EH (cell line): ENCODE results near the gene SEMA3C.

Experiments used
- DNase-seq: peaks from one replicate; pipeline ENCODE4 v3.0.0-alpha.2; 2015; ENCODE audit warnings: low read depth

The SEMA3C gene

DNA sequence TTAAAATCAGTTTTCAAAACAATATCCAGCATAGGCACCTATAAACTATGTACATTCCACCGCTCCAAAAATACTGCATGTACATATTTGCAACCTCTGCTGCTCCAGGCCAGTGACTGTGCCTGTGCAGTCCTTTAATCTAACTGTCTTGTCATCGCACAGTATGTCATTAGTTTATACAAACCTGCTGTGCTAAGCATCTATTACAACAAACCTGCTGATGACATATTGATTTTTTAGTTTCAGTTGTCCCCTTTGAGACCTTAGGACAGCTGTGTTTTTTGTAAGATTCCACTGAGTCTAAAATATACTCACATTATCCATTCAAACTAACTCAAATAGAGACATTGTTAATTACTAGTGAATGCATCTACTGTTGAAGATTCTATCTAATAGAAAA lies 33.1 kb downstream of the SEMA3C start:
- DNase-seq = no peak

DNA sequence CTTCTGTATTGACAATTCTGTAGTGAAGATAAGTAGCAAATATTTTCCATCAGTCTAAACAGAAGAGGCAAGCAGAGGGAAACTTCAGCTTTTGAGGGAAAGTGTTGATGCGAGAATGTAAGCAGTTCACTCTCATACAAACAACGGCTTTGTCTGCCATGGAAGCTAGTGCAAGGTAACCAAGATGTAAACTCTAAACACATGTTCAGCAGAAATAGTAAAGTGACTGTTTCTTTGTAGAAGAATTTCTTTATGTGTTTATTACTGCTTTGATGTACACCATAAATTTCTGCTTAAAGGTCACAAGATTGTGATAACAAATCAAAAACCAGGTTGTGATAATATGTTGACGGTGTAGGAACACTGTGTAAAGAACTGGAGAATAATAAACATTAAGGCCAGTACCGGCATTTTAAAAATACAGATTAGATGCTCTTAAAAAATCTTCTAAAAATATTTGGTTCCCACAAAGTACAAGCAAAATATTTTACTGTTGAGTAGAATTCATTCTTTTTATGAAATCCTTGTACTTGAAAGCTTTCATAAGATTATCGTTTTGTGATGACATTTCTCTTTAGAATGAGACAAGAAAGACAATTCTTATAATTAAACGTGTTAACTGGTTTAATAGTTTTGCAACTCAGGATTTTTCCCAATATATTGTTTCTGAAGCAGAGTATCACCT lies 34.2 kb downstream of the SEMA3C start:
- peak; percentile 60 for DNase-seq

DNA sequence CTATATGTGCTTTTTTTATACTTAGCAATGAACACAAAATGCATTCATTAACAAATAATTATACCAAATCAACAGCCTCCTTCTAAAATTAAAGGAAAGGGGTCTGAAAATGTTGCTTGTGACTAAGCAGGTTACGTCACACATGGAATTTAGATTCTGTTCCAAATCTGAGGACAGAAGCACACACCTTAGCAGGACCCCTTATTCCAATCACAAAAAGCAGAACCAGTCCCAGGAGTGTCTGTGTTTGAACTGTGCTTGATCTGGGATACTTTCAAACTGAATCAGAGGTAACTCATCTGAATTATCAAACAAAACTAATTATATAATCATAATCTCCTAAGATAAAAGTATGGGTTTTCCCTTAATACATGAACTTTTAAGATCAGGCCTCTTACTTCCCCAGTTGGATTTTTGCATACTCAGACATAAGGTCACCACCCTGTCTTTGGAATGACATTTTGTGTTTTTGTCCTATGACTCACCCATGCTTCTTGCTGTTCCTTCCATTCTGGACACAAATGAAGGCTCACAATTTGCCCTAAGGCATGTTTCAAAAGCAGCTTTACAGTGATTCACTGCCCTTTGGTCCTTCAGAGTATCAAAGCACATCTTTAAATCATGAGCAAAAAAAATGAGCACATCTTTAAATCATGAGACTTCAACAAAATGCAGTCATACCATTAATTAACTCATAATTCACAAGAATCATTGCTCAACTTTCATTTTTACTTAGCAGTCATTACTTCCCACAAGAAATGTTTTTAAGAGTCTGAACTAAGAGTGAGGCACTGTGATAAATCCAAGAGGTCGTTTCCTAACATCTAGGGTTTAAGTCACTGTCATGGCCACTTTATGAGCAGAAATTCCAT lies 35.5 kb downstream of the SEMA3C start:
- DNase-seq = peak; percentile 100

DNA sequence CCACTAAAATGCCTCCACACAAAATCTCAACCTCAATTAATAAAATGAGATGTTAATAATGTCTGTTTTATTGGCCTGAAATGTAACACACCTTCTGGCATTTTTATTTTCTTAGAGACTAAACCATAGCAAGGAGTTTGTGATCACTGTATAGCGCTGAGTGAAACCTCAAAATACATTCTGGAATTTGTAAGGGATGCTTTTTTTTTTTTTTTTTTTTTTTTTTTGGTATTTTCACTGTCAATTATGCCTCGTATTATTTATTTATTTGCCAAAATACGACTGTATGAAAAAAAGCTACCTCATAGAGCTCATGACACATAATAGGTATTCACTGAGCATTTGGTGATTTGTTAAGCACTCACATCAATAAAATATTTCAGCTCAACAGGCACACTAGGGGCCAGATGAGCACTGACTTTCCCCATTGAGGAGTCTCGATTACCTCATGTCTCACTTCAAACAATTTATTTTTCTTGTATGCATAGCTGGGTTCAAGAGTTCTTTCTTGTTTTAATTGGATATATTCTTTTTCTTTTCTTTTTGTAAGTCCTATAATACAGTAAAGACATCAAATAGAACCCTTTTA lies 36.5 kb downstream of the SEMA3C start:
- DNase-seq = no peak

DNA sequence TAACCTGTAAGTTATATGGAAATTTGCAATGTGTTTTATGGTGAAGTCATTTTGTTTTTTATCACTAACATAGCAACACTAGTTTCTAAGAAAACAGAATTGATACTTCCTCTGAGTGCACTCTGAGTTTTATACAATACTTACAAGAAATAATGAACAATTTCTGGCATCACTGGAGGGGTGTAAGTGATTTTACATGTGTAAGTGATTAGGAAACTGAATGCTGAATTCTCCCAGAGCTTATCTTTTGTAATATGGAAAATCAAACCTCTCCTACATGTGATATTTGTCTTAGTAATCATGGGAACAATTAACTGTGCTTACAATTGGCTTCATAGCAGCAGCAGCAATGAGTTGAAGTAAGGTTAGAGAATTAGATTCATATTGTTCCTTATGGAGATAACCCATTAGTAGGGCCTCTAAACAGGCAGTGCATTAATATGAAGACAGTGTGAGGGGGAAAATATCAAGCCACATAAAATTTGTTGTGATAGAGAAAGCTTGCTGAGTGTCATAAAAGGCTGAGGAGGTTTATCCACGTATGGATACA lies 37.4 kb downstream of the SEMA3C start:
- DNase-seq = no peak

- peak; percentile 57 for DNase-seq
Observed at GRCh38 chr7:80879849-80880248, 39.0 kb downstream of the SEMA3C start.

DNA sequence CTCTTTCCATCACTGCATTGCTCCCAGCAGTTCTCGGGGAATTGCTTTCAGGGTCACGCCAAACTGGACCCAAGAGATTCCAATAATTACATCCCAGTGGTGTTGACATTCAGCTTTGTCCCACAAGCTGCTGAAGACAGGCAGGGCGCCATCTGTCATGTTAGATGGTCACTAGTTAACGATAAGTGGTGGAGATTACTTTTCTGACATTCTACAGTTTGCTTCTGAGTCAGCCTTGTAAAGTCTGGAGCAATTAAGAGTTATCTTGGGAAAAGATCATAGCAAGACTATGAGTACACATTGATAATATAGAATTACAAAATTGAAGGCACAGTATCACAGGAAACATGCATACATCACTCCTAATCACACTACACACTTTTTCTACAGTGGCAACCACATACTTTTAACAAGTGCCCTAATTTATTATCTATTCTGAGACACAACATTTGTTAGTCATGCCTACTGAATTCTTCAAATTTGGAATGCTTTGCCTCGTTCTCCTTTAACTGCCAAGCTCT lies 41.9 kb downstream of the SEMA3C start:
- peak; percentile 94 for DNase-seq

GRCh38 chr7:80875537-80876120 lies 43.2 kb downstream of the SEMA3C start:
- DNase-seq = no peak

DNA sequence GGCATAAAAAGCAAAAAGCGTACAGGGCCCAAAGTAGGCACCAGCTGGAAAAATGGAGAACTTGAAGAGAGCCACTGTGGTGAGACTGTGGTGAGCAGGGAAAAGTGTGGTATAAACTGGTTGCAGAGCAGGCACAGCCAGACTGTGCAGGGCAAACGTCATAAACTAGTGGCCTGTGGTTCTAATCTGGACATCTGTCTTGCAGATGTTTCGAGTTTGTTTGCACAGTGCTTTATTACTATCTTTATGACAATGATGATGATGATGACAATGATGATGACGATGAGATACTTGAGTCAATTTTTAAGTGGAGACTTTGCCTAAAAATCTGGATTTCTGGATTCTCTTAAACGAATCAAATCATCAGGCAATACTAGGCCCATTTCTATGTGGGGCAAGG lies 45.7 kb downstream of the SEMA3C start:
- DNase-seq = no peak

DNA sequence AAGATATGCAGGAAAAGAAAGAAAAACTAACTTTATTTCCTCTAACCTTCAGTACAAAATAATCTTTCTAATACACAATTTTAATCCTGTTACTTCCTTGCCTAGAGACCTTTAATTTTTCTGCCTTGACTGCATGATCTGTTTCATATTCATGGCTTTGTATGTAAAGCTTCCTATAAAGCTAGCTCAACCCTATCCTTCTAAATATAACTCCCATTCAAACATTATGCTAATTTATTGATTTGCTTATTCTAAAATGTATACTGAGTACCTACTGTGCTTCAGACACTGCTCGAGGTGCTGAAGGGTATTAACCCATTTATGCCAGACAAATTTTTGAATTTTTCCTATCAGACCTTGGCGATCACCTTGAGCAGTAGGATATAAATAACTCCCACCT lies 47.6 kb downstream of the SEMA3C start:
- no peak for DNase-seq

DNA sequence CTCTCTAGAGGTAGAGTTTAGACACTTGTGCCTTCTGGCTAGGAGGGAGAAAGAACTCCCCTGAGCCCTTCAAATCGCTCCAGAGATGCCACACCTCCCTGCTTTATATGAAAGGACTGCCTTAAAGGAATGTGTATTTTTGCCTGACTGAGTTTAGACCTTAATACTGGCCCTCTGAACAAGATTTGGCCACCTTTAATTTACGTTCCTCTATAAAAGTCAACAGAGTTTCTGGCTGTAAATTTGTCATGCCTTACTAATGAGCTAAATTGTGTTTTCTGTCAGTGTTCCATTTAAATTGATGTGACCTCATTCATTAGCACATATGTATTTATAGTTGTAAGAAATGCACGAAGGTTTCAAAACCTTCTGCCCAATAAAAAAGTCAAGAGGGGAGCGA lies 48.0 kb downstream of the SEMA3C start:
- no peak for DNase-seq

DNA sequence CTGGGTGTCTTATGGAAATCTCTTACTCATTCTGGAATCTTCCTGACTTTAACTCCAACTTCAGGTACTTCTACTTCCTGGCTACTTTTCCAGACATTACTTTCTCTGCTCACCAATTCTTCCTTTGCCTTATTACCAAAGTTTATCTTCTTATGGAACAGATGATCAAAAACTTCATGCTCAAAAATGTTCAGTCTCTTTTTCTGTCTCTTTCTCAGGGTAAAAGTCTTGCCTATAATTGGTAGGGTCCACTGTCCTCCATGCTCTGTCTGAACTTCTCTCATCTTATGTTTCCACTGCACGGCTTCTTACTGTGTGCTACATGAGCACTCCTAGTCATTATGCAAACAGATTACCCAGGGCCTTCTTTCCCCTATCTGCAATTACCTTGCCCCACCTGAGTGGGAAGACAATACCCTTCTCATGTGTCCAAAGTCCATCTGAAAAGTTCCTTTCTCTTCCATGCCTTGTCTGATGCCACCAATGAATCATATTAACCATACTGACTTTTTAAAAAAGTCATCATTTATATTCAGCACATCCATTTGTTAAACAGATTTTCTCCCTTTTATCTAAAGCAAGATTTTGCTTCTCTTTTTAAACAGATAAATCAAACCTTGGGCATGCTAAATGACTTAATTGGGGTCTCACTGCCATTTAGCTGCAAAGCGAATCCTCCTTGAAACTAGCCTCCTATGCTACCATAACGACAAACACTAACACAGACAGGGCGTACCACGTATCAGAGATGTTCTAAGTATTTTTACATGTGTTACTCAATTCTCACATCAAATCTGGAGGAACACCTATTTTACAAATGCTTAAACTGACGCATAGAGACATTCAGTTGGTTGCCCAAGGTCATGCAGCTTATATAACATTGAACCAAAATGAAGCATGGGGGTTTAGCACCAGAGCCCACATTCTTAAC lies 48.8 kb downstream of the SEMA3C start:
- DNase-seq = no peak

GRCh38 chr7:80869106-80869784 lies 49.6 kb downstream of the SEMA3C start:
- no peak for DNase-seq

DNA sequence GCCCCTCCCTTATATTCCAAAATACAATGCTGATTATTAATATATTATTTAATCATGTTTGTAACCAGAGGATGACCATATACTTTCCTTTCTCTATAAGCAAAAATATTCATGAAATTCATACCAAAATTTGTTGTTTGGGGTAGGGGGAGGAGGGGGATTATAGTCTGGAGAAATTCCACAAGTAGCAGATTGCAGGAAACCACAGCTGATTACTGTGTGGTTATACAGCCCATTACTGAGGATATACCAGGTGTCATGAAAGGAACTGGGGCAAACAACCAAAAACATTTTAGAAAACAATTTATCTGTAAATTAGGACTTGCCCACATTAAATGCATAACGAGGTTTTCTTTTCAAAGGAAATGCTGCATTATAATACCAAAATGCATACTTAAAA lies 50.3 kb downstream of the SEMA3C start:
- DNase-seq = no peak

- no peak for DNase-seq
Observed at GRCh38 chr7:80860554-80860953, 58.3 kb downstream of the SEMA3C start.

DNA sequence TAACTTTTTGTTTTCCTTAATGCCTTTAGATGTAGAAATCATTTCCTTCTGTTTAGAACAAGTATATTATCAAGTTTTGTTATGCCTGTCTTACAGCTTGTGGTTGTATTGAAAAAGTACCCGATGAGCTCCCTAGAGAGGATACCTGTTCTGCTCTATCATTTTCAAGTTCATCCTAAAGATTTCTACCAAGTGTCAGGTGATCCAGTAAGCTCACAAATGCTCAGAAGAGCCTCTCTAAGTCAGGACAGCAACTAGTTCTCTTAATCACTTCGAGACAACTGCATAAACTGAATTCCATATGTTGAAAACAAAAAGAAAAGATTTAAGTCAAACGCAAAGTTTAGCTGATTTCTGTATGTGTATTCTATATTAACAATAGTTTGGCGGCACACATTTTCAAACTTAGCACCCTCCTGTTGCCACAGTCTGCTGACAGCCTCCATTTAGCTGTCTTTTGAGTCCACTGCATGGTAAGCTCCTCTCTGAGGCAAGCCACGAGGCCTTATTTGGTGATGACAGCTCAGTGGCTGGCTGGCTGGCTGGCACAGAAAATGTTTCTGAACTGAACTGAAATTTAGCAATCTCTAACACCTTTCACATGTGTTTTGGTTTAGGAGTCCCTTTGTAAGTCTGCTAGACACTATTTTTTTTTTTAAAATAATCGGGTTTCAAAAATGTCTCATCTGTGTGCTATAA lies 59.4 kb downstream of the SEMA3C start:
- peak; percentile 59 for DNase-seq

- peak; percentile 61 for DNase-seq
Observed at GRCh38 chr7:80858141-80858903, 60.5 kb downstream of the SEMA3C start.

- DNase-seq = no peak
Observed at GRCh38 chr7:80856769-80857168, 62.1 kb downstream of the SEMA3C start.

DNA sequence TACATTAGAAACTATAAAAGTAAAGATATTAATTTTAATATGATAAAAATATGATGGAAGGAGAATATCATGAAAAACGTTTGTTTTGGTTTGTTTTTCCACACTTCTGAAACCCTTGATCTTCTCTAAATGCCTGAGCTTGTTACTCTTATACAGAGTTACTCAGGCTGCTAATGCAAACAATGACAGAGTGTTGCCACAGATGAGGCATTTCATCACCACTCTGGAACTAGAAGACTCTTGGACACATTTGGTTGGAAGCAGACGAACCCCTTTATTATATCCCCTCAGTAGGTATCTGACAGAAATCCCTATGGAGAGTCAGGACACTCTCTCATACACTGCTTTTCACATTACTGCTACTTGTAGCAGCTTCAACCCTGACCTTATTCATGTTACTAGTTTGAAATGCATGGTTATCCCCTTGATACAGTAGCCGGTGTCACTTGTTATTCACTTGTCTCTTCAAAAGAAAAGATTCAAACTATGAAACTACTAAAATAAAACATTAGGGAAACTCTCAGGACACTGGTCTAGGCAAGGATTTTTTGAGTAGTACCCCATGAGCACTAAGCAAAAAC lies 66.9 kb downstream of the SEMA3C start:
- peak; percentile 56 for DNase-seq
